Measurements from ENCODE around the gene DHH. TPM values are rescaled to one million over a fixed set of nuclear protein-coding genes. Genes with fewer than 3 reads are reported as not detected.

The DHH gene
- total and polyA plus RNA-seq, 9 of the 15 experiments (the other 6 are each of a cell fraction or from before 2014, with no cell fraction given), result 0.07 to 2.6 (median 0.54) TPM

DNA sequence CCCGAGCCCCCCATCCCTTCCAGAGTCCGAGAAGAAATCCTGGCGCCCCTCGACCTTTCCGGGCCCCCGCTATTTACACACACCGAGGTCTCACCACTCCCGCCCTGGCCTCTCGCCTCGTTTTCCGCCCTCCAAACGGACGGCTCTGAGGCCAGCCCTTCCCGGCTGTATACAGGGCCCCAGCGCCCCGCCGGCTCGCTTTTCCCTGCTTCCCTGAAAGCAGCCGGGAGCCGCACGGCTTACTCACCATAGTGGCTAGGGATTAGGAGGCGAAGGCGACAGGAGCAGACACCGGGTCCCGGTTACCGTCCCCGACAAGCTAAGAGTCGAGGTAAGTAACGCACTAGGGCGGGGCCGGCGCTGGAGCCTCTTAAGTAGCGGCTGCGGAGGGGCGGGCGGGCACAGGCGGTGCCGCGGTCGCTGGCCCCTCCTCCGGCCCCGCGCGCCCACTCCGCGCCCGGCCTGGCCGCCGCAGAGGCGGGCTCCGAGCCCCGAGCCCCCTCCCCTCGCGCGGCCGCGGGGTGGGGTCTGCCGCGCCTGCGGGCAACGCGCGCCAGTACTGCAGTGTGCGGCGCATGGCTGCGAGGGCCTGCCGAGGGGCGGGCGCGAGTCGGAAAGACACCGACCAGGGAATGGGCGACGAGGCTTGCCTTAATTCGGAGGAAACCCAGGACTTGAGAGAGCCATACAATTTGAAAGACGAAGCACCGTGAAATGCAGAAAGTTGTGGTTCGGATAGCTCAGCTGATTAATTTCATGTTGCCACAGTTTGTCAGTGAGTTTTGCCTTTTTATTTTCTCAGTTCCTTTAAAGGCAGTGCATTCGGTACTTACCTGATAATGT, 36.7 kb upstream of the DHH start, which contains the start of gene TUBA1B (continued):
- no peak for TF ChIP-seq HDAC6 (IDR thresholded peaks at IDR 0.05; ENCODE audit: low read depth, low read length)
- peak; percentile 27; the same call in 1 of the 2 replicates for TF ChIP-seq RBM15 (IDR thresholded peaks at IDR 0.05; ENCODE audit: insufficient read depth, low read length)
- peak; percentile 54 for TF ChIP-seq ZNF717 (CRISPR knock-in tag; IDR thresholded peaks at IDR 0.05)
- 0 out of 2 replicates have a peak, but pooled peaks have one; percentile 25 for TF ChIP-seq ZFP1 (CRISPR knock-in tag; IDR thresholded peaks at IDR 0.05)
- TF ChIP-seq SMARCC2 (IDR thresholded peaks at IDR 0.05; ENCODE audit: low read depth), result no peak
- no peak; the same call in 1 of the 2 replicates for TF ChIP-seq THRAP3 (IDR thresholded peaks at IDR 0.05; ENCODE audit: borderline replicate concordance)
- no peak for TF ChIP-seq ZNF217 (CRISPR knock-in tag; IDR thresholded peaks at IDR 0.05)
- no peak; the same call in 1 of the 2 replicates for TF ChIP-seq ZNF239 (CRISPR knock-in tag; IDR thresholded peaks at IDR 0.05)
- peak; percentile 8 for TF ChIP-seq NEUROD1 (IDR thresholded peaks at IDR 0.05; ENCODE audit: borderline replicate concordance, low read depth, low read length, partially characterized antibody)
- peak; percentile 3 for TF ChIP-seq ZFP36 (IDR thresholded peaks at IDR 0.05; ENCODE audit: low read depth, low read length, partially characterized antibody)
- TF ChIP-seq RUNX1 (IDR thresholded peaks at IDR 0.05; ENCODE audit: low read depth), result no peak
- no peak; the same call in 1 of the 2 replicates for TF ChIP-seq MED1 (CRISPR knock-in tag; IDR thresholded peaks at IDR 0.05; ENCODE audit: borderline replicate concordance)
- TF ChIP-seq ZNF174 (CRISPR knock-in tag; IDR thresholded peaks at IDR 0.05), result no peak
- TF ChIP-seq CXXC5 (CRISPR knock-in tag; IDR thresholded peaks at IDR 0.05), result peak; percentile 96
- peak; percentile 93 for TF ChIP-seq FIP1L1 (IDR thresholded peaks at IDR 0.05; ENCODE audit: low read depth, low read length, poor library complexity, severe bottlenecking)
- TF ChIP-seq PHF21A (IDR thresholded peaks at IDR 0.05; ENCODE audit: borderline replicate concordance, low read depth), result 0 out of 2 replicates have a peak, but pooled peaks have one; percentile 24
- TF ChIP-seq, protein P1, sequence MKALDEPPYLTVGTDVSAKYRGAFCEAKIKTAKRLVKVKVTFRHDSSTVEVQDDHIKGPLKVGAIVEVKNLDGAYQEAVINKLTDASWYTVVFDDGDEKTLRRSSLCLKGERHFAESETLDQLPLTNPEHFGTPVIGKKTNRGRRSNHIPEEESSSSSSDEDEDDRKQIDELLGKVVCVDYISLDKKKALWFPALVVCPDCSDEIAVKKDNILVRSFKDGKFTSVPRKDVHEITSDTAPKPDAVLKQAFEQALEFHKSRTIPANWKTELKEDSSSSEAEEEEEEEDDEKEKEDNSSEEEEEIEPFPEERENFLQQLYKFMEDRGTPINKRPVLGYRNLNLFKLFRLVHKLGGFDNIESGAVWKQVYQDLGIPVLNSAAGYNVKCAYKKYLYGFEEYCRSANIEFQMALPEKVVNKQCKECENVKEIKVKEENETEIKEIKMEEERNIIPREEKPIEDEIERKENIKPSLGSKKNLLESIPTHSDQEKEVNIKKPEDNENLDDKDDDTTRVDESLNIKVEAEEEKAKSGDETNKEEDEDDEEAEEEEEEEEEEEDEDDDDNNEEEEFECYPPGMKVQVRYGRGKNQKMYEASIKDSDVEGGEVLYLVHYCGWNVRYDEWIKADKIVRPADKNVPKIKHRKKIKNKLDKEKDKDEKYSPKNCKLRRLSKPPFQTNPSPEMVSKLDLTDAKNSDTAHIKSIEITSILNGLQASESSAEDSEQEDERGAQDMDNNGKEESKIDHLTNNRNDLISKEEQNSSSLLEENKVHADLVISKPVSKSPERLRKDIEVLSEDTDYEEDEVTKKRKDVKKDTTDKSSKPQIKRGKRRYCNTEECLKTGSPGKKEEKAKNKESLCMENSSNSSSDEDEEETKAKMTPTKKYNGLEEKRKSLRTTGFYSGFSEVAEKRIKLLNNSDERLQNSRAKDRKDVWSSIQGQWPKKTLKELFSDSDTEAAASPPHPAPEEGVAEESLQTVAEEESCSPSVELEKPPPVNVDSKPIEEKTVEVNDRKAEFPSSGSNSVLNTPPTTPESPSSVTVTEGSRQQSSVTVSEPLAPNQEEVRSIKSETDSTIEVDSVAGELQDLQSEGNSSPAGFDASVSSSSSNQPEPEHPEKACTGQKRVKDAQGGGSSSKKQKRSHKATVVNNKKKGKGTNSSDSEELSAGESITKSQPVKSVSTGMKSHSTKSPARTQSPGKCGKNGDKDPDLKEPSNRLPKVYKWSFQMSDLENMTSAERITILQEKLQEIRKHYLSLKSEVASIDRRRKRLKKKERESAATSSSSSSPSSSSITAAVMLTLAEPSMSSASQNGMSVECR (CRISPR knock-in tag; IDR thresholded peaks at IDR 0.05), result peak; percentile 27; the same call in 1 of the 2 replicates
